HepG2 (cell line): ENCODE measurements around the gene LHFPL6.

Source experiments
- EZH2 ChIP-seq: conservative IDR thresholded peaks from 2 replicates; pipeline ENCODE4 v1.6.1; 2012; ENCODE audit warnings: mild to moderate bottlenecking, low read depth, low read length, moderate library complexity
- HMG20A ChIP-seq: IDR thresholded peaks from 2 replicates; pipeline ENCODE4 v1.6.1; 2016; ENCODE audit warnings: borderline replicate concordance
- RAD21 ChIP-seq: fragments of 450-650 bp; formaldehyde crosslinking; IDR thresholded peaks from 2 replicates; pipeline ENCODE4 v1.5.0; 2020; ENCODE audit warnings: mild to moderate bottlenecking
- RBAK ChIP-seq: sonication (generic); formaldehyde crosslinking; IDR thresholded peaks from 2 replicates; pipeline ENCODE4 v1.5.1; 2020; ENCODE audit warnings: mild to moderate bottlenecking, missing genetic modification reagents
- ZBTB26 ChIP-seq: IDR thresholded peaks from 2 replicates; pipeline ENCODE4 v1.6.1; 2016; ENCODE audit warnings: missing compliant biosample characterization, missing genetic modification reagents, borderline replicate concordance
- ZNF12 ChIP-seq: sonication (generic); formaldehyde crosslinking; IDR thresholded peaks from 2 replicates; pipeline ENCODE4 v1.5.0; 2020; ENCODE audit warnings: missing genetic modification reagents
- ZNF660 ChIP-seq: sonication (generic); formaldehyde crosslinking; IDR thresholded peaks from 2 replicates; pipeline ENCODE4 v1.5.1; 2020; ENCODE audit warnings: mild to moderate bottlenecking, low read depth, missing genetic modification reagents, borderline replicate concordance

- TF ChIP-seq HMG20A (no peak), RBAK (CRISPR knock-in tag) (no peak), RAD21 (CRISPR knock-in tag) (no peak), ZBTB26 (CRISPR knock-in tag) (no peak), ZNF12 (CRISPR knock-in tag) (no peak), ZNF660 (CRISPR knock-in tag) (no peak), EZH2 (no peak)
Measured at GRCh38 chr13:39600766-39601165, 2.2 kb downstream of the LHFPL6 start.
